Measurements from ENCODE around the gene KLF3. TPM values are rescaled to one million over a fixed set of nuclear protein-coding genes. Genes with fewer than 3 reads are reported as not detected.

KLF3 gene
- total and polyA plus RNA-seq, 9 of the 15 experiments (the other 6 are each of a cell fraction or from before 2014, with no cell fraction given): 9.9 to 47.2 (median 18.1) TPM

GRCh38 chr4:38621831-38622230, 42.2 kb upstream of the KLF3 start:
- Histone ChIP-seq H3K27ac (ENCODE audit: extremely low read depth, low read depth, low read length) (peak overlapping the region; percentile 89; the same call in 2 of the 3 replicates), H3K9me1 (ENCODE audit: control insufficient read depth, insufficient read depth, low read length) (no peaks in the 10 kb centered on the region), H3K9me3 (replicated peaks; ENCODE audit: control insufficient read depth, insufficient read depth, low read depth, low read length) (no peaks in the 10 kb centered on the region), H3K36me3 (ENCODE audit: control insufficient read depth, insufficient read depth, low read length) (no peaks in the 10 kb centered on the region; the same call in 2 of the 3 replicates), H4K20me1 (replicated peaks; ENCODE audit: control insufficient read depth, insufficient read depth, low read length) (no peaks in the 10 kb centered on the region), H3K9ac (ENCODE audit: insufficient read depth in 1 of 2, low read depth in 2 of 2, low read length in 2 of 2) (peak overlapping the region in 1 of 2 experiments; percentile 69; a peak in 3 of 4 replicates), H3K4me3 (no peak overlapping the region), H3K79me2 (ENCODE audit: control insufficient read depth, insufficient read depth, low read length) (no peaks in the 10 kb centered on the region), H3K27me3 (ENCODE audit: control insufficient read depth in 2 of 2, insufficient read depth in 2 of 2, low read length in 2 of 2) (no peaks in the 10 kb centered on the region), H3K4me1 (replicated peaks in 1 of 2; ENCODE audit: control insufficient read depth in 2 of 2, insufficient read depth in 2 of 2, low read length in 2 of 2) (peaks cover 19 to 30% of the 10 kb centered on the region in 2 experiments), H2AFZ (ENCODE audit: low read depth, low read length) (peak overlapping the region; percentile 92), H3K4me2 (ENCODE audit: insufficient read depth, low read length) (peak overlapping the region; percentile 92)
- CTCF ChIA-PET (ENCODE audit: low intra/inter-chr PET ratio): no interaction called here
- POLR2A ChIA-PET: interaction anchor here (0.6 to 1.5 kb wide), 8 partner anchors 7 to 564 kb away, joined by 3 to 9 read pairs (median 3); no protein-coding TSS in a partner anchor
- intact Hi-C loops (cut with micrococcal nuclease): loop anchor here (2.0 to 5.0 kb wide), 3 partner anchors 41 to 293 kb away; no protein-coding TSS in a partner anchor
- no peak for FAIRE-seq
- ATAC-seq: peak; percentile 34; the same call in 1 of the 3 replicates
- WGBS (ENCODE audit: insufficient coverage, low coverage, missing lambda C conversion rate): 33% methylated on average over 6 of the region's 6 CpGs
- BruUV-seq (replicated peaks): no TSS peak
- in situ Hi-C loops (cut with MboI): no loop called here
- no peak for DNase-seq (ENCODE audit: extremely low read depth in 1 of 4, low spot score in 3 of 4)
- TF ChIP-seq JUNB (CRISPR knock-in tag; conservative IDR thresholded peaks at IDR 0.05): no peak
- TF ChIP-seq ZBTB40 (IDR thresholded peaks at IDR 0.05): 0 out of 2 replicates have a peak, but pooled peaks have one; percentile 22
- no peak for TF ChIP-seq ZBTB40 (CRISPR knock-in tag; IDR thresholded peaks at IDR 0.05)
- no peak for TF ChIP-seq SP2 (IDR thresholded peaks at IDR 0.05; ENCODE audit: extremely low read depth, low read depth, low read length, poor library complexity, severe bottlenecking)
- TF ChIP-seq TRIM28 (IDR thresholded peaks at IDR 0.05): no peak
- no peak for TF ChIP-seq DMBX1 (CRISPR knock-in tag; IDR thresholded peaks at IDR 0.05; ENCODE audit: borderline replicate concordance)
- no peak for TF ChIP-seq GTF2A2 (tag; IDR thresholded peaks at IDR 0.05)
- TF ChIP-seq PHTF2 (CRISPR knock-in tag; IDR thresholded peaks at IDR 0.05): no peak
- no peak for TF ChIP-seq ZNF263 (CRISPR knock-in tag; IDR thresholded peaks at IDR 0.05; ENCODE audit: borderline replicate concordance)
- no peak for TF ChIP-seq POLR2AphosphoS5 (IDR thresholded peaks at IDR 0.05; ENCODE audit: control insufficient read depth, insufficient read depth, low read depth, low read length)
- TF ChIP-seq ELF4 (CRISPR knock-in tag; IDR thresholded peaks at IDR 0.05): no peak
- TF ChIP-seq EP400 (IDR thresholded peaks at IDR 0.05): no peak

Data from K562 (cell line).